ENCODE results near the gene OR9A4.

DNA sequence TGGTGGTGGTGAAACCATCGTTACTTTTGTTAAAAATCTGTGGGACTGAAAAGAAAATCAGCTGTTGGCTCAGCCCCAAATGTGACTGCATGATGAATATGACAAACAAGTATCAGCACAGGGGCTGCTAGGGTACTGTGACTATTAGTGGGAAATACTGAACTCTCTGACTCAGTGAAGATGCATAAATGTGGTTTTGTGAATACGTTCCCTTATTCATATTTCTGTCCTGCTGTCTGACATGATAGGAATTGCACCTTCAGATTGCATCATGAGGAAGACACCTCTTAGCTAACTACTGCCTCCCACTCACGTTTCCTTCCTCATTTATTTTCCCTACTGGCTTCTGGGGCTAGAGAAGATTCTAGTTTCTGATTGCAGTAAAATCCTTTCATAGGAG, 29.2 kb downstream of the OR9A4 start:
- TF ChIP-seq, protein P1, sequence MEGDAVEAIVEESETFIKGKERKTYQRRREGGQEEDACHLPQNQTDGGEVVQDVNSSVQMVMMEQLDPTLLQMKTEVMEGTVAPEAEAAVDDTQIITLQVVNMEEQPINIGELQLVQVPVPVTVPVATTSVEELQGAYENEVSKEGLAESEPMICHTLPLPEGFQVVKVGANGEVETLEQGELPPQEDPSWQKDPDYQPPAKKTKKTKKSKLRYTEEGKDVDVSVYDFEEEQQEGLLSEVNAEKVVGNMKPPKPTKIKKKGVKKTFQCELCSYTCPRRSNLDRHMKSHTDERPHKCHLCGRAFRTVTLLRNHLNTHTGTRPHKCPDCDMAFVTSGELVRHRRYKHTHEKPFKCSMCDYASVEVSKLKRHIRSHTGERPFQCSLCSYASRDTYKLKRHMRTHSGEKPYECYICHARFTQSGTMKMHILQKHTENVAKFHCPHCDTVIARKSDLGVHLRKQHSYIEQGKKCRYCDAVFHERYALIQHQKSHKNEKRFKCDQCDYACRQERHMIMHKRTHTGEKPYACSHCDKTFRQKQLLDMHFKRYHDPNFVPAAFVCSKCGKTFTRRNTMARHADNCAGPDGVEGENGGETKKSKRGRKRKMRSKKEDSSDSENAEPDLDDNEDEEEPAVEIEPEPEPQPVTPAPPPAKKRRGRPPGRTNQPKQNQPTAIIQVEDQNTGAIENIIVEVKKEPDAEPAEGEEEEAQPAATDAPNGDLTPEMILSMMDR (conservative IDR thresholded peaks at IDR 0.05; ENCODE audit: low read length) = no peak
- TF ChIP-seq EZH2phosphoT487 (IDR thresholded peaks at IDR 0.05; ENCODE audit: borderline replicate concordance) = no peak
